IPS-20b (cell line): ENCODE measurements around the gene CLC.
A peak's percentile ranks its signal among the peaks of the same experiment; 100 is the strongest.
"Not testable (repeated sequence)": the region's sequence is repeated elsewhere in the genome, so short reads cannot be mapped to it uniquely, and the experiment has no call there.

ENCODE experiments used
- H3K27ac ChIP-seq: one replicate; pipeline ENCODE4 v1.5.1; 2013; ENCODE audit warnings: low read length
- H3K27me3 ChIP-seq: 2 replicates; pipeline ENCODE4 v1.6.1; 2013; ENCODE audit warnings: mild to moderate bottlenecking, low read length, inconsistent platforms; ENCODE audit not compliant: insufficient read depth
- H3K36me3 ChIP-seq: 2 replicates; pipeline ENCODE4 v1.6.1; 2013; ENCODE audit warnings: low read depth, mild to moderate bottlenecking, inconsistent platforms, low read length, moderate library complexity; ENCODE audit not compliant: insufficient read depth
- H3K4me1 ChIP-seq: 2 replicates; pipeline ENCODE4 v1.6.1; 2013; ENCODE audit warnings: mild to moderate bottlenecking, control low read depth, inconsistent platforms, low read length, moderate library complexity; ENCODE audit not compliant: insufficient read depth
- H3K4me3 ChIP-seq: 2 replicates; pipeline ENCODE4 v1.5.1; 2013; ENCODE audit warnings: mild to moderate bottlenecking, low read length, inconsistent platforms
- H3K9ac ChIP-seq: 2 replicates; pipeline ENCODE4 v1.6.1; 2013; ENCODE audit warnings: low read depth, mild to moderate bottlenecking, inconsistent platforms, low read length, moderate library complexity
- H3K9me3 ChIP-seq: 2 replicates; pipeline ENCODE4 v1.6.1; 2013; ENCODE audit warnings: mild to moderate bottlenecking, low read depth, low read length, inconsistent platforms; ENCODE audit not compliant: insufficient read depth

CLC gene

GRCh38 chr19:39737891-39738290 lies at the start of gene CLC:
TSS of gene CLC (minus strand) at chr19:39738029. CDS start at chr19:39737952, 77 bp downstream.
- Histone ChIP-seq H3K27me3 (no peaks in the 10 kb centered on the region), H3K9ac (no peak within 1 kb of the TSS), H3K4me3 (no peak within 1 kb of the TSS), H3K27ac (no peak within 1 kb of the TSS), H3K9me3 (no peaks in the 10 kb centered on the region), H3K4me1 (no peaks in the 10 kb centered on the region), H3K36me3 (no peaks in the 10 kb centered on the region)

DNA sequence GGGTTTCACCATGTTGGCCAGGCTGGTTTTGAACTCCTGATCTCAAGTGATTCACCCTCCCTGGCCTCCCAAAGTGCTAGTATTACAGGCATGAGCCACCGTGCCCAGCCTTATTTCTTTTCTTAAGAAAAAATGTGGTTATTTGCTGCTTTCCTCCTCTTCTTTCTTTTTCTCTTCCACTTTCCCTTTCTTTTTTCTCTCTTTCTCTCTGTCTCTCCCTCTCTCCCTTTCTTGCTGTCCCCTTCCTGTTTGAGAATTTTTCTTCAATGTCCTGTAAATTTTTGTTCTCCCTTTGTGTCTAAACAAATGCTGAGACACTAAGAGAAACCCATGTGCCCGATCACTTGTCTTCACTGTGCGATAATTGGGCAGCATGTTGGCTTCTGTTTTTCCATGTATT lies 43.1 kb upstream of the CLC start:
- Histone ChIP-seq H3K9ac (no peak overlapping the region), H3K36me3 (no peaks in the 10 kb centered on the region), H3K9me3 (no peaks in the 10 kb centered on the region), H3K4me3 (no peak overlapping the region), H3K4me1 (no peaks in the 10 kb centered on the region), H3K27me3 (no peaks in the 10 kb centered on the region), H3K27ac (no peak overlapping the region)

GRCh38 chr19:39778763-39779162 lies 40.9 kb upstream of the CLC start, which contains the start of gene LEUTX:
TSS of gene LEUTX (plus strand) at chr19:39778854. CDS start at chr19:39778921, 67 bp downstream.
- Histone ChIP-seq H3K27ac (no peak within 1 kb of the TSS), H3K9me3 (no peaks in the 10 kb centered on the region), H3K9ac (no peak within 1 kb of the TSS), H3K4me1 (no peaks in the 10 kb centered on the region), H3K36me3 (no peaks in the 10 kb centered on the region), H3K27me3 (no peaks in the 10 kb centered on the region), H3K4me3 (no peak within 1 kb of the TSS)

DNA sequence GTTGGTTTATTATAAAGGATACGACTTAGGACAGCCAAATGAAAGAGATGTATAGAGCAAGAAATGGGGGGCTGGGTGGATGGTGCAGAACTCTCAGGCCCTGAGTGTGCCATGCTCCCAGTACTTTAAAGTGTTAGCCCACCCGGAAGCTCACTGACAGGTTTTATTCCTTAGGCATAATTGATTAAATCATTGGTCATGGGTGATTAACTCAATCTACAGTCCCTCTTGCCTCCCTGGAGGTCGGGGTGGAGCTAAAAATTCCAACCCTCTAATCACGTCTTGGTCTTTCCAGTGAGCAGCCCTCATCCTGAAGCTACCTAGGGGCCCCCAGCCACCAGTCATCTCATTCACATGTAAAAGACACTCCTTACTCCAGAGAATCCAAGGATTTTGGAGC lies 31.0 kb upstream of the CLC start:
- Histone ChIP-seq H3K4me3 (no peak overlapping the region), H3K9me3 (no peaks in the 10 kb centered on the region), H3K27ac (no peak overlapping the region), H3K36me3 (no peaks in the 10 kb centered on the region), H3K27me3 (no peaks in the 10 kb centered on the region), H3K9ac (no peak overlapping the region), H3K4me1 (peaks cover 17% of the 10 kb centered on the region; the same call in 1 of the 2 replicates)

DNA sequence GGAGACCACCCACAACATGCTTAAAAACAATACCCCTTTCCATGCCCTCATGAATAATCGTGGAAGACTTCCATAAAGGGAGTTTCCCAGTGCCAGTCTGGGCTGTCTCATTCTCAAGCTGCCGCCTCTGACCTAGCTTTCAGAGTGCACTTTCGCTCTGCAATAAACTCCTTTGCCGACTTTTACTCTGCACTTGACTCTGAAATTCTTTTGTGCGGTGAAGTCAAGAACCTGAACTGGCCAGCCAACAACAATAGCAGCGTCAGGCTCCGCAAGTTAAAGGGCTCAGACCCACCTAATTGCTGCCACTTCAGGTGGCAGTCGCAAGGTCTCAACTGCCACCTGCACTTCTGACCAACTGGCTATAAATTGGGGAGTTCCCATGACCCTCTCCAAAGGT lies 30.5 kb upstream of the CLC start:
- H3K27ac ChIP-seq: no peak overlapping the region
- peaks cover 17% of the 10 kb centered on the region; the same call in 1 of the 2 replicates for H3K4me1 ChIP-seq
- no peaks in the 10 kb centered on the region for H3K36me3 ChIP-seq
- H3K27me3 ChIP-seq: no peaks in the 10 kb centered on the region
- H3K9me3 ChIP-seq: no peaks in the 10 kb centered on the region
- H3K9ac ChIP-seq: no peak overlapping the region
- no peak overlapping the region for H3K4me3 ChIP-seq

DNA sequence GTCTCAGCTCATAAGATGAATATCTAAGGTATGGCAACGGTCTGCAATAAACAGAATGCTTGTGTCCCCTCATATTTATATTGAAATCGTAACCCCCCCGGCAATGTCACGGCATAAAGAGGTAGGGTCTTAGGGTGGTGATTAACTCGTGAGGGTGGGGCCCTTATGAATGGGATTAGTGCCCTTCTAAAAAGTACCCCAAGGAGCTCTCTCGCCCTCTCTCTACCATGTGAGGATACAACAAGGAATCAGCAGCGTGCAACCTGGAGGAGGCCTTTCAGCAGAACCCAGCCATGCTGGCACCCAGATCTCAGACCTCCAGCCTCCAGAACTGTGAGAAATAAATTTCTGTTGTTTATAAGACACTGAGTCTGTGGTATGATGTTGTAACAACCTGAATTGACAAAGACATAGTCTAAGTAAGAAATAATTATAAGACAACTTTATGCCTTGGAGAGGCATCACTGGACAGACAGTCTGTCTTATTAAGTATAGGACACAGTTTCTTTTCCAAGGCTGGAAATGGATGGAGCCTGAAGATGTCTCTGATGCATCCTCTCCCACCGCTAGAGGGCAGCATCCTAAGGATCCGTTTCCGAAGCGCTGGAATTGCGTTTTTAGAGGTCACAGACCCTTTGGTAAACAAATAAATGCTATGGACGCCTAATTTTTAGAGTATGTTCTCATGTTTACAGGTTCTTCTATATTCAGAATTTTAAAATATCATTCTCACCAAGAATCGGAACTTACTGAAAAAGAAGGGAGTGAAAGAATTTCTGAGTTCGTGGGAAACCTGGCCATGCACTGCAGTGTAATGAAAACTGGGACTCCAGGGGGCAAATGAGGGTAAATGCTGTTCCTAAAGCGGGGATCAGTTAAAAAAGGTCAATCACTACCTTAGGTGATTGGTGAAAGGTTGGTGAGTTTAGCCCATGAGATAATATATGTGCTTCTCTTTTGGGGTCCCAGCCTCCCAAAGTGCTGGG lies 27.6 kb upstream of the CLC start:
- H3K9me3 ChIP-seq: no peaks in the 10 kb centered on the region
- no peak overlapping the region for H3K27ac ChIP-seq
- H3K4me3 ChIP-seq: peak overlapping the region; percentile 30; the same call in 1 of the 2 replicates
- no peaks in the 10 kb centered on the region for H3K36me3 ChIP-seq
- H3K4me1 ChIP-seq: peaks cover 17% of the 10 kb centered on the region; the same call in 1 of the 2 replicates
- H3K9ac ChIP-seq: no peak overlapping the region
- no peaks in the 10 kb centered on the region for H3K27me3 ChIP-seq

DNA sequence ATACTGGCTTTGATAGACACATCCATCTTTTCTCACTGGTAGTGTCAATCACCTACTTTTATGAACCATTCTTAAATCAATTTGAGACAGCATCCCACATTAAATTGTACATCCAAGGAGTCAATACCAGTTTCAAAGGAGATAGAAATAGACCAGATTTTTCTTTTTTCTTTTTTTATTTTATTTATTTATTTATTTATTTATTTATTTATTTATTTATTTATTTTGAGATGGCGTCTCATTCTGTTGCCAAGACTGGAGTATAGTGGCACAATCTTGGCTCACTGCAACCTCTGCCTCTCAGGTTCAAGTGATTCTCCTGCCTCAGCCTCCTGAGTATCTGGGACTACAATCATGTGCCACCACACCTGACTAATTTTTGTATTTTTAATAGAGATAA lies 24.0 kb upstream of the CLC start:
- not testable (repeated sequence) for H3K4me1 ChIP-seq, H3K4me3 ChIP-seq, H3K9ac ChIP-seq, H3K36me3 ChIP-seq, H3K9me3 ChIP-seq, H3K27ac ChIP-seq
- H3K27me3 ChIP-seq: peaks cover 18% of the 10 kb centered on the region

GRCh38 chr19:39759457-39760184 lies 21.8 kb upstream of the CLC start:
- no peaks in the 10 kb centered on the region for H3K9me3 ChIP-seq
- H3K36me3 ChIP-seq: no peaks in the 10 kb centered on the region
- H3K4me3 ChIP-seq: no peak overlapping the region
- no peak overlapping the region for H3K27ac ChIP-seq
- peaks cover 3% of the 10 kb centered on the region; the same call in 1 of the 2 replicates for H3K4me1 ChIP-seq
- no peak overlapping the region for H3K9ac ChIP-seq
- peaks cover 28% of the 10 kb centered on the region for H3K27me3 ChIP-seq

- no peaks in the 10 kb centered on the region for H3K36me3 ChIP-seq
- H3K27ac ChIP-seq: no peak overlapping the region
- H3K9ac ChIP-seq: no peak overlapping the region
- no peak overlapping the region for H3K4me3 ChIP-seq
- H3K9me3 ChIP-seq: no peaks in the 10 kb centered on the region
- peaks cover 35% of the 10 kb centered on the region for H3K27me3 ChIP-seq
- no peaks in the 10 kb centered on the region; the same call in 1 of the 2 replicates for H3K4me1 ChIP-seq
Measured at GRCh38 chr19:39754971-39755370, 17.1 kb upstream of the CLC start.

- H3K27ac ChIP-seq: no peak overlapping the region
- H3K9ac ChIP-seq: no peak overlapping the region
- no peaks in the 10 kb centered on the region for H3K9me3 ChIP-seq
- no peaks in the 10 kb centered on the region for H3K4me1 ChIP-seq
- H3K27me3 ChIP-seq: peaks cover 35% of the 10 kb centered on the region
- no peaks in the 10 kb centered on the region for H3K36me3 ChIP-seq
- no peak overlapping the region for H3K4me3 ChIP-seq
Measured at GRCh38 chr19:39754544-39754943, 16.7 kb upstream of the CLC start.

GRCh38 chr19:39752795-39753194 lies 15.0 kb upstream of the CLC start:
- Histone ChIP-seq H3K9me3 (no peaks in the 10 kb centered on the region), H3K4me3 (no peak overlapping the region), H3K4me1 (no peaks in the 10 kb centered on the region), H3K9ac (no peak overlapping the region), H3K36me3 (no peaks in the 10 kb centered on the region), H3K27me3 (peaks cover 31% of the 10 kb centered on the region), H3K27ac (no peak overlapping the region)
